MCF 10A (cell line): ENCODE results near the gene VSIG8. TPM values are rescaled to one million over a fixed set of nuclear protein-coding genes. Genes with fewer than 3 reads are reported as not detected.

ENCODE experiments used
- BruUV-seq: library from RNA; stranded (reverse); fragments of 400-500 nt; replicated peaks from 2 replicates; lab custom pipeline; 2021; lab: Mats Ljungman, UMichigan
- CTCF ChIA-PET: fragments of 300-600 bp; sonication (Branson Sonifier 250); formaldehyde crosslinking; extraction: SDS; loops from one replicate; lab custom pipeline; 2021; ENCODE audit warnings: antibody characterized with exemption, inconsistent platforms; lab: Yijun Ruan, JAX
- POLR2A ChIA-PET: fragments of 300-600, 350-650 bp; sonication (Branson Sonifier 250); formaldehyde crosslinking; extraction: SDS; loops from one replicate; lab custom pipeline; 2020; ENCODE audit warnings: antibody characterized with exemption, inconsistent platforms; lab: Yijun Ruan, JAX
- DNase-seq: peaks from one replicate; pipeline ENCODE4 v3.0.0-alpha.2; 2018; ENCODE audit not compliant: unreplicated experiment
- H3K27ac Mint-ChIP-seq: one replicate; pipeline ENCODE4 v1.8.0; 2022; ENCODE audit warnings: mild to moderate bottlenecking, low read depth, mixed read lengths; ENCODE audit not compliant: unreplicated experiment
- H3K27me3 Mint-ChIP-seq: one replicate; pipeline ENCODE4 v1.8.0; 2022; ENCODE audit warnings: mixed read lengths; ENCODE audit not compliant: insufficient read depth, unreplicated experiment
- H3K36me3 Mint-ChIP-seq: one replicate; pipeline ENCODE4 v1.8.0; 2022; ENCODE audit warnings: mild to moderate bottlenecking, moderate library complexity, mixed read lengths; ENCODE audit not compliant: insufficient read depth, unreplicated experiment
- H3K4me1 Mint-ChIP-seq: one replicate; pipeline ENCODE4 v1.8.0; 2022; ENCODE audit warnings: mixed read lengths; ENCODE audit not compliant: insufficient read depth, unreplicated experiment
- H3K4me3 Mint-ChIP-seq: one replicate; pipeline ENCODE4 v1.8.0; 2022; ENCODE audit warnings: mild to moderate bottlenecking, moderate library complexity, mixed read lengths; ENCODE audit not compliant: unreplicated experiment
- H3K9me3 Mint-ChIP-seq: one replicate; pipeline ENCODE4 v1.8.0; 2022; ENCODE audit warnings: mixed read lengths; ENCODE audit not compliant: unreplicated experiment
- CTCF ChIP-seq: fragments of 200-600 bp; IDR thresholded peaks from one replicate; pipeline ENCODE4 v1.8.0; 2022; ENCODE audit warnings: antibody characterized with exemption, mild to moderate bottlenecking; ENCODE audit not compliant: unreplicated experiment
- intact Hi-C: fragments of 100-400 bp; cut with micrococcal nuclease; formaldehyde crosslinking; loops from 2 replicates; pipeline ENCODE4 v1.14.1; 2022
- total RNA-seq: library from RNA; stranded (reverse); gene quantifications from 2 replicates; pipeline ENCODE4 v1.2.3, GENCODE V29; 2022

Gene VSIG8
- total RNA-seq, 1 experiment from 2014 or later, result not detected

- POLR2A ChIA-PET, result interaction anchor here (0.6 to 0.9 kb wide), 4 partner anchors 16 to 115 kb away, joined by 3 to 5 read pairs (median 3); no protein-coding TSS in a partner anchor
- no peaks in the 10 kb centered on the region for H3K9me3 Mint-ChIP-seq
- no peak for DNase-seq
- H3K36me3 Mint-ChIP-seq, result no peaks in the 10 kb centered on the region
- TF ChIP-seq CTCF, result no peak
- peaks cover 11% of the 10 kb centered on the region for H3K4me1 Mint-ChIP-seq
- H3K27me3 Mint-ChIP-seq, result no peaks in the 10 kb centered on the region
- no TSS peak for BruUV-seq
- CTCF ChIA-PET, result interaction anchor here (0.6 to 15.0 kb wide), 12 partner anchors 39 to 899 kb away, joined by 3 to 1396 read pairs (median 40); partner anchors contain the start of genes DUSP23 and FCRL6
- intact Hi-C loops, result no loop called here
- H3K27ac Mint-ChIP-seq, result no peak overlapping the region
- H3K4me3 Mint-ChIP-seq, result no peak overlapping the region
These were observed 34.1 kb upstream of the VSIG8 start for GRCh38 chr1:159896546-159896930.

- no TSS peak for BruUV-seq
- Mint-ChIP-seq H3K4me1 (peaks cover 15% of the 10 kb centered on the region), H3K4me3 (no peak overlapping the region), H3K36me3 (no peaks in the 10 kb centered on the region), H3K27ac (no peak overlapping the region), H3K27me3 (no peaks in the 10 kb centered on the region), H3K9me3 (no peaks in the 10 kb centered on the region)
- no peak for TF ChIP-seq CTCF
- no peak for DNase-seq
- POLR2A ChIA-PET, result interaction anchor here (0.6 to 0.9 kb wide), 6 partner anchors 17 to 735 kb away, joined by 3 to 5 read pairs (median 3); no protein-coding TSS in a partner anchor
- intact Hi-C loops, result no loop called here
- CTCF ChIA-PET, result interaction anchor here (0.6 to 15.0 kb wide), 18 partner anchors 8 to 769 kb away, joined by 3 to 1396 read pairs (median 110); partner anchors contain the start of genes DUSP23, FCRL6 and TAGLN2
These were observed 33.5 kb upstream of the VSIG8 start for GRCh38 chr1:159895836-159896545.

GRCh38 chr1:159895286-159895685 lies 32.8 kb upstream of the VSIG8 start:
- POLR2A ChIA-PET, result interaction anchor here (0.6 to 0.9 kb wide), 3 partner anchors 26 to 734 kb away, joined by 3 read pairs; no protein-coding TSS in a partner anchor
- H3K4me1 Mint-ChIP-seq, result peaks cover 14% of the 10 kb centered on the region
- no TSS peak for BruUV-seq
- no peak for DNase-seq
- no peaks in the 10 kb centered on the region for H3K27me3 Mint-ChIP-seq
- intact Hi-C loops, result no loop called here
- CTCF ChIA-PET, result interaction anchor here (0.6 to 15.0 kb wide), 18 partner anchors 9 to 768 kb away, joined by 3 to 1396 read pairs (median 128); partner anchors contain the start of genes DUSP23, FCRL6 and TAGLN2
- no peaks in the 10 kb centered on the region for H3K9me3 Mint-ChIP-seq
- no peak overlapping the region for H3K4me3 Mint-ChIP-seq
- H3K36me3 Mint-ChIP-seq, result no peaks in the 10 kb centered on the region
- H3K27ac Mint-ChIP-seq, result no peak overlapping the region
- no peak for TF ChIP-seq CTCF

- ChIA-PET POLR2A (interaction anchor here (0.7 to 7.0 kb wide), 10 partner anchors 12 to 116 kb away, joined by 3 to 57 read pairs (median 4); partner anchors contain the start of gene DUSP23), CTCF (interaction anchor here (0.5 to 15.0 kb wide), 69 partner anchors 8 to 1393 kb away, joined by 3 to 1396 read pairs (median 5); partner anchors contain the start of genes DUSP23, FCRL6, PIGM and SLAMF8)
- no peak overlapping the region for H3K4me3 Mint-ChIP-seq
- peak; percentile 53 for DNase-seq
- intact Hi-C loops, result loop anchor here (2.0 kb wide), 1 partner anchor 44 kb away; no protein-coding TSS in a partner anchor
- H3K4me1 Mint-ChIP-seq, result peaks cover 19% of the 10 kb centered on the region
- BruUV-seq, result no TSS peak
- no peaks in the 10 kb centered on the region for H3K27me3 Mint-ChIP-seq
- no peak for TF ChIP-seq CTCF
- H3K27ac Mint-ChIP-seq, result no peak overlapping the region
- H3K36me3 Mint-ChIP-seq, result no peaks in the 10 kb centered on the region
- no peaks in the 10 kb centered on the region for H3K9me3 Mint-ChIP-seq
These were observed 30.5 kb upstream of the VSIG8 start for GRCh38 chr1:159892944-159893343.
